ENCODE data around the gene SLC9A5.
A peak's percentile ranks its signal among the peaks of the same experiment; 100 is the strongest.

The SLC9A5 gene

DNA sequence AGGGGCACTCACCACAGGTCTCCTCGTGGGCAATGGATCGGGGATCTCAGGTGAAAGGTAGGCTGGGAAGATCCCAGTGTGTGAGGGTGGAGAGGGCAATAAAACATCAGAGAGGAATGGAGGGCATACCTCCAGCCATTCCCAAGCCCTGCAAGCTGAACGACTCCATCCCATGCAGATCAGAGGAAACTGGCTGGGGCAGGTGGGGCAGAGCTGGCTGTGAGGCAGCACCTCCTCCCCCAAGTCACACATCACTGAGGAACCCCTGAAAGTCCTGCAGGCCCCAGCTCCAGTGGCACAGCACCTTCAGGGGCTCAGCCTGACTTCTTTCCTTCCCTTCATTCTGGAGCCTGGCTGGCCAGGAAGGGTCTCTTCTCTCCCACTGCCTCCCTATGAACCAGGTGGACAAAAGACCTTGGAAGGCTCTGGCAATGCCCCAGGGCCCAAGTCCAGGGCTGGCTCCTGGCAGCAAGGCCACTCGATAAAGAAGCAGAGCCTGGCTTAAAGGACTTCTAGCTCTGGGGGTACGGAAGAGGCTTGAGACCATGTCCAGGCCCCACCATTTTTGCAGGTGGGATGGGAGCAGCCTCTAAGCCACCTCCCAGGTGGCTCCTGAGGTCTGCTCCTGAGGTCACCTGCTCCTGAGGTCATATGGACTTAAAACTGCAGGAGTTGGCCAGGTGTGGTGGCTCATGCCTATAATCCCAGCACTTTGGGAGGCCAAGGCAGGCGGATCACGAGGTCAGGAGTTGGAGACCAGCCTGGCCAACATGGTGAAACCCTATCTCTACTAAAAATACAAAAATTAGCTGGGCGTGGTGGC is 35.4 kb upstream of the SLC9A5 start:
- DNase-seq: no peak

DNA sequence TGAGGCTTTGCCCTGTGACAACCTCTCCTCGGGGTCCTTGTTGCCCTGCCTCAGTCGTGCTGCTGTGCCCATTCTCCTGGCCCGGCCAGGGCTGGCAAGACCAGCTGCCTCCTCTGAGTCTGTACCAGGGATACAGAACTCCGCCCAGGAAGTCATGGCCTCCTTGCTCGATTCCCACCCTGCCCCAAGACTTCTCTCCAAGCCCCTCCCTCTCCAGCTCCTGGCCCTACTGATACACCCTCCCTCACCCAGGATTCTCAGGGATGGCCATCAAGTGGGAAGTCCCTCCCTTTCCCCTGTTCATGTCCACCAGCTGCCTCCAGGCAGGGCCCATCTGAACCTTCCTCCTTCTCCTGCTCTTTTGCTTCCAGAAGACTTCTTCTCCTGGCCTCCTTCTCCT is 33.1 kb upstream of the SLC9A5 start:
- DNase-seq: no peak

GRCh38 chr16:67216612-67217490 is 31.9 kb upstream of the SLC9A5 start:
- DNase-seq: no peak

DNA sequence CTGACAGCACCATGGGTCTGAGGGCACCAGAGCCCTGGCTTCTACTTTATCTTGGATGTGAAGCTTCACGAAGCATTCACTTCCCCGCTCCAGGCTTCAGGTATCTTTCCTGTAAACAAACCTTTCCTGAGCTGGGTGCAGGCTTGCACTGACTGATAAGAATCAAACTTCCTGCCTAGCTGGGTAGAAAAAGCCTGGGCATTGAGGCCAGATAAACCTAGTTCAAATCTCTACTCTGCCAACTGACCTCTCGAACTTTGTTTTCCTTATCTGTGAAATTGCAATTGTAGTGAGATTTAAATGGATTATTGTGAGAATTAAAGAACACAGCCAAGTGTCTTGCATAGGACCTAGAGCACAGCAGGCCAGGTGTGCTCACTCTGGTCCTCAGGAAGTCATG is 24.8 kb upstream of the SLC9A5 start:
- DNase-seq: no peak

GRCh38 chr16:67226295-67226803 is 22.4 kb upstream of the SLC9A5 start:
- no peak for DNase-seq

DNA sequence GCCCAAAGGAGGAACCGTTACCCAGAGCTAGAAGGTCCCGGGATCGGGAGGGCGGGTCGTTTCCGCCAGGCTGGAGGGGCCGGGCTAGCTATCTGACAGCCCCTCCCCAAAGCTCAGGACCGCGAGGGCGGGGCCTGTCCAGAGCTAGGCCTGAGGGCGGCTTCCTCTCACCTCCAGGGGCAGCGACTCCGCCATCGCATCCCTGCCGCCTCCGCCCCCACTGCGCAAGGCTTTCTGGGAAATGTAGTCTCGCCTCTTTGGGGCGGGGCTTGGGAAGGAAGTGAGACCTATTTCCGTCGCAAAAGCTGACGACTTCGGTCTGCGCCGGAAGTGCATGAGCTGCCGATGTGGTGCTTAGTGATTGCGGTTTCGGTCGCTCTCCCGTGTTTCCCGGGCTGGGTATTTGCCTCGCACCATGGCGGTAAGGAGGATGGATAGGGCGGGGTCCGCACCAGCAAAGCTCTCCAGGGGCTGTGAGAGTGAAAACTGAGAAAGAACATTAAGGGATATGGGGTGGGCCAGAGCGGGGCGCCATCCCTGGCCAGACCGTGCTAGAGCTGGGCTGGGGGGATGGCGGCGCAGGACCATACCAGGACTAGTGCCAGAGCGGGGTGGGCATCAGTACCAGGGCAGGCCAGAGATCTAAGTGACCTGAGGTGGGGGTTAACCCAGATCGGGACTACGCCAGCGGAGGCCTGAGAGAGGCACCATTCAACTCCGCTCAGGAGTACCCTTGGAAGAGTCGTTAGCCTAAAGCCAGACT is 21.8 kb upstream of the SLC9A5 start, which contains the start of gene TMEM208:
Gene TMEM208 (plus strand): TSS at position 327 of the 763 bp plus-strand sequence. CDS start 89 bp downstream, at position 416.
- DNase-seq: peak; percentile 98

GRCh38 chr16:67227567-67227921 is 21.2 kb upstream of the SLC9A5 start:
- DNase-seq: no peak

GRCh38 chr16:67228034-67228785 is 20.6 kb upstream of the SLC9A5 start:
- no peak for DNase-seq

GRCh38 chr16:67228905-67229304 is 19.9 kb upstream of the SLC9A5 start:
- no peak for DNase-seq

DNA sequence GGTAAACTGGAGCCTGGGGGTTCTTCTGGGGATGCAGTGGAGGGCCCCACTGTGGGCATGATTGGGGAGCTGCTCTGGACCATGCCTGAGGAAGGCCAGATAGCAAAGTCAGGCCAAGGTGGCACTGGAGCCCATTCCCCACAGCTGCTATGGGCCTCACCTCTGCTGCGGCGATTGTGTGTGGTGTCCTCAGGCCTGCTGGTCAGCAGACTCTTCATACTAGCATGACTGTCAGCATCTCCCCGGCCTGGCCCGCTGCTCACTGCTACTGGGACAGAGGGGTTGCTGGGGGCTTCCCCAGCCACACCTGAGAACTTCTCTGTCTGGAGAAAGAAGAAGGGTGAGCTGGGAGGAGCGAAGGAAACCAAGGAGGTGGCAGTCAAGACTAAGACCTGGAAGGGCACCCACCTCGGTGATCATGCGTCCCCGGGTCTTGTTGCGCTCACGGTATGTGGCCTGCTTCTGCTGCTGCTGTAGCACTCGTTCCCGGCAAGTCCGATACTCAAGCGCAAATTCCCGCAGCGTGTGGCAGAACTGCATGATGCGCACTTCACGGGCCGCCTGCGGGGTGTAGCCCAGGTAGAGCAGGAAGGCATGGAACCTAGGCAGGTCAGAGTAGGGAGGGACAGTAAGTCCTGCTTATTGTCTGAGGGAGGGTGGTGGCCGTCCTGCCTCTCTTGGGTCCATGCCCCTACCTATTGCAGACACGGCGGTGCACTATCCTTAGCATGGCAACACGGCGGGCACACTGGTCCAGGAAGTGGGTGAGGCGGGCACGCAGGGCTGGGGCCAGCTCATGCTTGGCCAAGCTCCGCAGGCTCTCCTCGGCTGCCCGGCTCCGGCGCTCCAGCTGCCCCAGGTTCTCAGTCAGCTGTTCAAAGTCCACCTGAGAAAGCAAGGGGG is 18.6 kb upstream of the SLC9A5 start:
- DNase-seq: no peak

GRCh38 chr16:67230809-67231660 is 17.7 kb upstream of the SLC9A5 start:
- no peak for DNase-seq

DNA sequence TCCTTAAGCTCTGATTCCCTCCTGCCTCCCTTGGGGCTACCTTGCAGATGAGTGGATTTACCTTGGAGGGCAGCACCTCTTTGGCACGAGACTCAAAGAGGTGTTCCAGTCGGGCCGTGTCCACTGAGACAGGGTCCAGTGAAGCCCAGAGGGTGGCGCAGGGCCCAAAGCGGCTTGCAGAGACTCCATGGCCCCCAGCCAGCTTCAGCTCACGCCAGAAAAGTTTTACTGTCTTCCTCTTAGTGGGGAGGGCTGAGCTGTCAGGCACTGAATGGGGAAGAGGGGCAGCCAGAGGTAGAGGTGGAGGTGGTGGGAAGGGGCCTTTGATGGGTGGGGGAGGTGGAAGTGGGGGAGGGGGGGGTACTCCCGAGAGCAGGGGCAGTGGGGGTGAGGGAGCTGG is 15.2 kb upstream of the SLC9A5 start:
- no peak for DNase-seq

DNA sequence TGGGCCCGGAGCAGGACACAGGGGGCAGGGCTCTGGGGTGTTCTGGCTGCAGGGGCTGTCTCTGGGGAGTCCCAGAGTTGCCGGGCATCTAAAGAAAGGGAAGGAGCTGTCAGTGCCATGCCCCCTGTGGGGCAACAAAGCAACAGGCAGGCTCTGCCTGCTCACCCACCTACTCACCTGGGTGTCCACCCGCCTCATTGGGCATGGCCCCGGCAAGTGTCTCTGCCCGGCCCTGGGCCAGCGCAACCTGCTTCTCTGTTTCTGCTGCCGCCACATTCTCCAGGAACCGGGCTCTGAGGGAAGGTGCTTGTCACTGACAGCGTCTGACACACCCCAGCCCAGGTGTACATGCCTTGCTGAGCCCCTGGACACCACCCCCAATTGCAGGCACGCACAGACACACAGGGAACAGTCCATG is 14.6 kb upstream of the SLC9A5 start:
- no peak for DNase-seq

GRCh38 chr16:67235816-67236562 is 12.8 kb upstream of the SLC9A5 start:
- no peak for DNase-seq

GRCh38 chr16:67236563-67237395 is 12.0 kb upstream of the SLC9A5 start:
- DNase-seq: no peak

GRCh38 chr16:67237396-67238277 is 11.1 kb upstream of the SLC9A5 start:
- no peak for DNase-seq

- no peak for DNase-seq
These were observed 10.6 kb upstream of the SLC9A5 start for GRCh38 chr16:67238278-67238575.

Data from NCI-H1092 (cell line).